ENCODE measurements around the gene SON. TPM values are rescaled to one million over a fixed set of nuclear protein-coding genes. Genes with fewer than 3 reads are reported as not detected.

Gene SON
- total RNA-seq, 3 donors from 2014 or later: 265 to 355 (median 330) TPM

- DNase-seq (ENCODE audit: low spot score in 2 of 2): no peak
- Histone ChIP-seq H3K4me3 (no peak overlapping the region), H3K27ac (no peak overlapping the region), H3K9me3 (no peaks in the 10 kb centered on the region), H3K27me3 (no peaks in the 10 kb centered on the region), H3K4me1 (peaks cover 0 to 4% of the 10 kb centered on the region in 2 donors), H3K36me3 (peaks cover 9% of the 10 kb centered on the region)
- intact Hi-C loops (cut with DNase I; ENCODE audit: low total_unique reads): no loop called here
- no peak for TF ChIP-seq CTCF (IDR thresholded peaks at IDR 0.05)
- TF ChIP-seq POLR2AphosphoS5 (IDR thresholded peaks at IDR 0.05): no peak
These were observed 18.1 kb downstream of the SON start for GRCh38 chr21:33560965-33561364.

DNA sequence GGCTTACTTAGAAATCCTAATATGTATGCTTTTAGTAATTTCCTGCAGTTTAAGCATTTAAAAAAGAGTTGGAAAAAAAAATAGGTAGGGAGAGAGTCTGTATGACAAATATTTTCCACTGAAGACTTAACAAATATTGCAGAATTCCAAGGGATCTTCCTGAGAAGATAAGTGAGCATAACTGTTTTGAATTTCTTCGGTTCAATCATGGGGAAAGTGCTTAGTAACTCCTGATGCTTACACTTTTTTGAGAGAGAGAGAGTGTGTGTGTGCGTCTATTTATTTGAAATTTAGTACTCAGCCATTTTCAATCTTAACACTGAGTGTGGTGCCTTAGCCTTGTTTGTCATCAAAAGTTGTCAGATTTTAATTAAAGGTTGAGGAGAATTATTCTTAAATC is 18.5 kb downstream of the SON start:
- no peak for TF ChIP-seq POLR2A (IDR thresholded peaks at IDR 0.05)
- no peak for TF ChIP-seq POLR2AphosphoS5 (IDR thresholded peaks at IDR 0.05)
- TF ChIP-seq CTCF (IDR thresholded peaks at IDR 0.05): no peak
- peaks cover 9% of the 10 kb centered on the region for H3K36me3 ChIP-seq
- intact Hi-C loops (cut with DNase I; ENCODE audit: low total_unique reads): no loop called here
- H3K27ac ChIP-seq: no peak overlapping the region
- no peaks in the 10 kb centered on the region for H3K9me3 ChIP-seq
- H3K4me3 ChIP-seq: no peak overlapping the region
- H3K27me3 ChIP-seq: no peaks in the 10 kb centered on the region
- no peak for DNase-seq (ENCODE audit: low spot score in 2 of 2)
- H3K4me1 ChIP-seq: no peaks in the 10 kb centered on the region

GRCh38 chr21:33562389-33562788 is 19.6 kb downstream of the SON start:
- Histone ChIP-seq H3K27me3 (no peaks in the 10 kb centered on the region), H3K27ac (no peak overlapping the region), H3K4me1 (no peaks in the 10 kb centered on the region), H3K4me3 (no peak overlapping the region), H3K36me3 (peaks cover 9% of the 10 kb centered on the region), H3K9me3 (no peaks in the 10 kb centered on the region)
- no peak for TF ChIP-seq POLR2A (IDR thresholded peaks at IDR 0.05)
- TF ChIP-seq POLR2AphosphoS5 (IDR thresholded peaks at IDR 0.05): no peak
- no peak for TF ChIP-seq CTCF (IDR thresholded peaks at IDR 0.05)
- intact Hi-C loops (cut with DNase I; ENCODE audit: low total_unique reads): no loop called here
- DNase-seq (ENCODE audit: low spot score in 2 of 2): no peak

DNA sequence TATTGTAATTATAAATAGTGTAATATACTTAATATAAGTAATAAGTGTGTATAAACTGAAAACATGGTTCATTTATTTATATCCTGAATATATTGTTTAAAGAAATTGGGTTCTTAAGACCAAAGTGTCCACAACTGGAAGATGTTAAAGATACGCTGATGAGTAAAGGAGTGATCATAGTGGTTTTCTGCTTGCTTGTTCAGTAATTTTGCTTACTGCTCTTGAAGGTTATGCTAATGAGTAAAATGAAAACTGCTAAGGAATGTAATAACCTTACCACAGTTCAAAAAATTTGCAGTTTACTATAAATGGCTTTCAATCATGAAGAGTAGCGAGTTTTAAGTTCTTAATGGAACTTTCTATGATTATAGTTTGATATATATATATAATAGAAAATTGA is 23.7 kb downstream of the SON start:
- Histone ChIP-seq H3K27me3 (no peaks in the 10 kb centered on the region), H3K4me1 (no peaks in the 10 kb centered on the region), H3K4me3 (no peak overlapping the region), H3K36me3 (peaks cover 12% of the 10 kb centered on the region), H3K27ac (no peak overlapping the region), H3K9me3 (no peaks in the 10 kb centered on the region)
- TF ChIP-seq POLR2AphosphoS5 (IDR thresholded peaks at IDR 0.05) (no peak), POLR2A (IDR thresholded peaks at IDR 0.05) (no peak), CTCF (IDR thresholded peaks at IDR 0.05) (no peak)
- no peak for DNase-seq (ENCODE audit: low spot score in 2 of 2)
- intact Hi-C loops (cut with DNase I; ENCODE audit: low total_unique reads): no loop called here

DNA sequence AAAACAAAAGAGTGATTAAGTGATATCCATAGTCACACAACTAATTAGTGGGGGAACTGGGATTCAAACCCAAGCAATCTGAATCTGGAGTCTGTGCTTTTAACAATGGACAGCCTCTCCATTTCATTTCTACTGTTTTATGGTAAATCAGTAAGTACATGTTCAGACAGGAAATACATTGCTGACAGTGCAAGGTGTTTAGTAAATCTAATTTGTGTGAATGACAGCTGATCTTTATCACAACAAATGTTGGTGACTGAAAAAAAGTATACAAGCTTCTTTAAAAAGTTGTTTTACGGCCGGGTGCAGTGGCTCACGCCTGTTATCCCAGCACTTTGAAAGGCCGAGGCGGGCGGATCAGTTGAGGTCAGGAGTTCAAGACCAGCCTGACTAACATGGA is 25.1 kb downstream of the SON start:
- H3K4me1 ChIP-seq: no peaks in the 10 kb centered on the region
- no peak overlapping the region for H3K4me3 ChIP-seq
- H3K9me3 ChIP-seq: no peaks in the 10 kb centered on the region
- intact Hi-C loops (cut with DNase I; ENCODE audit: low total_unique reads): no loop called here
- no peak for DNase-seq (ENCODE audit: low spot score in 2 of 2)
- TF ChIP-seq POLR2AphosphoS5 (IDR thresholded peaks at IDR 0.05) (no peak), CTCF (IDR thresholded peaks at IDR 0.05) (no peak), POLR2A (IDR thresholded peaks at IDR 0.05) (no peak)
- peaks cover 14% of the 10 kb centered on the region for H3K36me3 ChIP-seq
- no peak overlapping the region for H3K27ac ChIP-seq
- H3K27me3 ChIP-seq: no peaks in the 10 kb centered on the region
